ENCODE results near the gene DUSP1. TPM values are rescaled to one million over a fixed set of nuclear protein-coding genes. Genes with fewer than 3 reads are reported as not detected.

The DUSP1 gene
- total and polyA plus RNA-seq, 2 of the 13 experiments (the other 11 are each of a cell fraction or from before 2014, with no cell fraction given): 27.1 to 55.5 TPM

GRCh38 chr5:172775326-172776234, 4.6 kb upstream of the DUSP1 start (continued):
- no peak for TF ChIP-seq ZNF276 (CRISPR knock-in tag; IDR thresholded peaks at IDR 0.05; ENCODE audit: low read depth)
- peak; percentile 73 for TF ChIP-seq SALL1 (CRISPR knock-in tag; IDR thresholded peaks at IDR 0.05)
- 0 out of 2 replicates have a peak, but pooled peaks have one; percentile 35 for TF ChIP-seq ZC3H4 (CRISPR knock-in tag; IDR thresholded peaks at IDR 0.05; ENCODE audit: borderline replicate concordance)
- TF ChIP-seq MED1 (CRISPR knock-in tag; IDR thresholded peaks at IDR 0.05): peak; percentile 70; the same call in 1 of the 2 replicates
- TF ChIP-seq RFX5 (IDR thresholded peaks at IDR 0.05; ENCODE audit: low read depth, low read length): no peak
- no peak for TF ChIP-seq CREB3 (CRISPR knock-in tag; IDR thresholded peaks at IDR 0.05)
- TF ChIP-seq ZMYM4 (CRISPR knock-in tag; IDR thresholded peaks at IDR 0.05): 0 out of 2 replicates have a peak, but pooled peaks have one; percentile 39
- TF ChIP-seq ZNF607 (CRISPR knock-in tag; IDR thresholded peaks at IDR 0.05; ENCODE audit: borderline replicate concordance): 0 out of 2 replicates have a peak, but pooled peaks have one; percentile 15
- peak; percentile 78 for TF ChIP-seq ARID5B (CRISPR knock-in tag; IDR thresholded peaks at IDR 0.05)
- TF ChIP-seq PATZ1 (CRISPR knock-in tag; IDR thresholded peaks at IDR 0.05): peak; percentile 78
- TF ChIP-seq NFE2L2 (IDR thresholded peaks at IDR 0.05; ENCODE audit: low read length): peak; percentile 75; the same call in 1 of the 2 replicates
- TF ChIP-seq TAF15 (IDR thresholded peaks at IDR 0.05; ENCODE audit: low read depth, low read length, poor library complexity, severe bottlenecking): no peak
- no peak for TF ChIP-seq EHMT2 (IDR thresholded peaks at IDR 0.05; ENCODE audit: borderline replicate concordance, low read depth, low read length)
- TF ChIP-seq KLF16 (CRISPR knock-in tag; IDR thresholded peaks at IDR 0.05): peak in 1 of 2 experiments; percentile 38; a peak in 2 of 4 replicates
- TF ChIP-seq HNF4G (IDR thresholded peaks at IDR 0.05; ENCODE audit: borderline replicate concordance, low read depth, low read length): peak; percentile 64; the same call in 1 of the 2 replicates
- TF ChIP-seq HNF4G (CRISPR knock-in tag; IDR thresholded peaks at IDR 0.05; ENCODE audit: borderline replicate concordance, low read depth): 0 out of 2 replicates have a peak, but pooled peaks have one; percentile 48
- no peak for TF ChIP-seq KMT2B (CRISPR knock-in tag; IDR thresholded peaks at IDR 0.05)
